Mucosa of gallbladder (tissue), 1 donor: ENCODE results near the gene FAM83G. TPM values are rescaled to one million over a fixed set of nuclear protein-coding genes. Genes with fewer than 3 reads are reported as not detected.

Experiments
- DNase-seq: peaks from one replicate; pipeline ENCODE4 v3.0.0-alpha.2; 2020; ENCODE audit warnings: low spot score
- total RNA-seq: library from RNA; stranded (reverse); gene quantifications from one replicate; pipeline ENCODE4 v1.2.1, GENCODE V29; 2021
- donor health status: DM: no; HTN: no; CAD: no.

FAM83G gene
- total RNA-seq, 1 donor from 2014 or later, result 35.0 TPM

DNA sequence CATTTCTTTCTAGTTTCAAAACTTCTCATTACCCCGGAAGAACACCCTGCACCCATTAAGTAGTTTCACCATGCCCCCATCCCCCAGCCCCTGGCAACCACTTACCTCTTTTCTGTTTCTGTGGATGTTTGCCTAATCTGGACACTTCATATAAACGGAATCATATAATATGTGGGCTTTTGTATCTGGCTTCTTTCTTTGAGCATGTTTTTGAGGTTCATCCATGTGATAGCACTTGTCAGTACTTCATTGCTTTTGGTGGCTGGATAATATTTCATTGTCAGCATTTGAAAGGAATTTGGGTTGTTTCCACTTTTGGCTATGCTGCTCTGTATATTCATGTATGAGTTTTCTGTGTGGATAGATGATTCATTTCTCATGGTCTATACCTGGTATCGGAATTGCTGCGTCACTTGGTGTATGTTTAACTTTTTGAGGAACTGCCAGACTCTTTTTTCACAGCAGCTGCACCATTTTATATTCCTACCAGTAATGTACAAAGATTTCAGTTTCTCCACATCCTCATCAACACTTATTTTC is 82.6 kb downstream of the FAM83G start:
- peak; percentile 35 for DNase-seq

DNA sequence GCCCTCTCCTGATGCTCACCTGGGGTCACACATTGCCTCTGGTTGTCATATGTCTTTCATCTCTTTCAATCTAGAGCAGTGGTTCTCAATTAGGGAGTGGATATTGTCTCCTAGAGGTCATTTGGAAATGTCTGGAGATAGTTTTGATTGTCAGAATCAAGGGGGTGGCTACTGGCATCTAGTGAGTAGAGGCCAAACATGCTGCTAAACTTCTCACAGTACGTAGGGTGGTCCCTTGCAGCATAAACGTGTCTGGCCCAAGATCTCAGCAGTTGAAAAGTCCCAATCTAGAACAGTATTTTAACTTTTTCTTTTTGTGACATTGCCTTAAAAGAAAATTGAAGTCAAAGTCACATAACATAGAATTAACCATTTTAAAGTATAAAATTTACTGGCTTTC is 83.1 kb downstream of the FAM83G start:
- no peak for DNase-seq

DNA sequence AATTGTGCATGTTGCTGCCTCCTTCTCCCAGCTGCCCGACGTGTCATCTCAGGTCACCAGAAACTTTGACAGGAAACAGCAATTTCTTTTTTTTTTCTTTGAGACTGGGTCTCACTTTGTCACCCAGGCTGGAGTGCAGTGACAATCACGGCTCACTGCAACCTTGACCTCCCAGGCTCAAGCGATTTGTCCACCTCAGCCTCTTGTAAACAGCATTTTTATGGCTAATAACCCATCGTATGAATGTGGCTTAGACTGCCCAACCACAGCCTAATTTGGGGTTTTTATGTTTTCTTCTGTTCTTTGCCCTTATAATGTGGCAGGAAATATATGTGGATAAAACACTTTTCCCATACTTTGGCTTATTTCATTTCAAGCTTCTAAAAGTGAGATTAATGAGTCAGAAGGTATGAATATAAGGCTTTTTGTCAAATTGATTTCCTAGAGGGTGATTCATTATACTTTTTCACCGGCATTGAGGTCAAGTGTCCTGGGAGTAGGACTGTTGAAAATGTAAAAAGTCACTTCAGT is 83.6 kb downstream of the FAM83G start:
- DNase-seq, result no peak

DNA sequence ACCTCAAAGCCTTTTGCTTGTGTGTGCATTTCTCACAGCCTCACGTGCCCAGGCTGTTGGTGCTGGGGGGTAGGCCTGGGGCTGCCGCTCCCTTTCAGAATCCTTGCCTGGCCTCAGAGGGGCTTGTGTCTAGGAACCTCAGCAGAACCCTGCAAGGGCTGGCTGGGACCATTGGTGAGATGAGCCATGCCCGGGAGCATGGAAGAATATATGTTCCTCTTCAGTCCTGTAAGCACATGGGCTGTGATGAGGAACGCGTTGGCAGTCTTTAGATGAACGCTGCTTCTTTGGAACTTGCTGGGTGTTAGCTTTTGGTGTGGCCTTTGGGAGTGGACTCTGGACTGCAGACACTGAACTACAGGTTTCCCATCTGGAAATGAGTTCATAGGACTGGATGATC is 84.6 kb downstream of the FAM83G start:
- peak; percentile 48 for DNase-seq

Other genes with a start within 250 kb of the FAM83G start
- 59.8 TPM for gene TVP23B, start 223.6 kb downstream of the FAM83G start, total RNA-seq
- gene PRPSAP2, start 146.6 kb downstream of the FAM83G start, total RNA-seq, result 51.6 TPM
- gene SLC5A10, start 52.6 kb downstream of the FAM83G start, total RNA-seq, result not detected
- gene GRAP, start 42.2 kb upstream of the FAM83G start, total RNA-seq, result 7.8 TPM
- gene GRAPL, start 122.8 kb upstream of the FAM83G start, total RNA-seq, result 9.2 TPM
- 47.0 TPM for gene EPN2, start 232.6 kb upstream of the FAM83G start, total RNA-seq